NCI-H1417 treated with DMSO at 0.1 percent for 48 hours (cell line): ENCODE measurements around the gene STAT3.
"Not testable (repeated sequence)": the region's sequence is repeated elsewhere in the genome, so short reads cannot be mapped to it uniquely, and the experiment has no call there.

Experiments used
- DNase-seq: peaks from one replicate; lab custom pipeline; 2025; lab: John Stamatoyannopoulos, UW

STAT3 gene

GRCh38 chr17:42408061-42408460 lies 19.8 kb upstream of the STAT3 start:
- no peak for DNase-seq

GRCh38 chr17:42407289-42407836 lies 19.1 kb upstream of the STAT3 start:
- no peak for DNase-seq

DNA sequence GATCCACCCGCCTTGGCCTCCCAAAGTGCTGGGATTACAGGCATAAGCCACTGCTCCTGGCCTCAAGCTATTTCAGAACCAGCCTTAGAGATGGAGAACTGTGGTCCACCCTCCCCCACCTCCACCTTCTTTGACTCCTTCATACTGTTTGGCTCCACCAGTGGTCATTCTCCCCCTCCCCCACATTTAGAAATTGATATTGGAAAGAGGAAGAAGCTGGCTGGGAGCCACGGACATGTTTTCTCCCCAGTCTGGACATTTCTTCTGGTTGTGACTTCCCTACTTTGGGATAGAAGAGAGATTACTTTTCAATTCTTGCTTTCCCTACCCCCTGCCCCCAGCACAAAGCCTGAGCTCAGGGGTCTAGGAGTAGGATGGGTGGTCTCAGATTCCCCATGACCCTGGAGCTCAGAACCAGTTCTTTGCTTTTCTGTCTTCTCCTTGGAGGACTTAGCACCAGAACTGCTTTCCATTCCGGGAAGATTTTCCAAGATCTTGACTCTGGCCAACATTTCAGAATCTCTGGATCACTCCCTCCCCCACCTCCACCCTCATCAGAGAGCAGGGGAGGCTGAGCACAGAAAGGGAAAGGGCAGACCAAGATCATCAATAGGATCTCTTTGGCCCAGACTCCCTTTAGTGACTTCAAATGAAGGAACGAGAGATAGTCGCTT lies 18.5 kb upstream of the STAT3 start:
- no peak for DNase-seq

DNA sequence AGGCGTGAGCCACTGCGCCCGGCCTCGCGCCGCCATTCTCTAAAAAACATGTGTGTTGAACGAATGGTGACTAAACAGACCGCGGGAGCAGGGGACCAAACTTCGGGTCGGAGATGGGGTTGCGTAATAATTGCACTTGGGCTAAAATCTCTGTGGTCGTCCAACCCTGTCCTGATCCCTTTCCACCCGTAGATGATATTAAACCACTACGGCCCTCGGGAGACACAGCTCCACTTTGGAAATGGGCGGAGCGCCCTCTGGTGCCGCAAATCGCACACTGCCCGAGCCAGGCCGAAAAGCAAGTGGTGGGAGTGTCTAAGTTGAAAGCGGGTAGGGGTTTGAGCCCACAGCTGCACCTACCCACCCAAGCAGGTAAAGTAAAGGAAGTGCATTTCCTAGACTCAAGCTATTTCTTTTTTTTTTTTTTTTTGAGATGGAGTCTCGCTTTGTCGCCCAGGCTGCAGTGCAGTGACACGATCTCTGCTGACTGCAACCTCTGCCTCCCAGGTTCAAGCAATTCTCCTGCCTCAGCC lies 17.8 kb upstream of the STAT3 start:
- DNase-seq = no peak

GRCh38 chr17:42405076-42405475 lies 16.8 kb upstream of the STAT3 start:
- no peak for DNase-seq

GRCh38 chr17:42404326-42405055 lies 16.2 kb upstream of the STAT3 start:
- DNase-seq = no peak

GRCh38 chr17:42403150-42403549 lies 14.9 kb upstream of the STAT3 start:
- DNase-seq = no peak

GRCh38 chr17:42402117-42402516 lies 13.9 kb upstream of the STAT3 start:
- no peak for DNase-seq

GRCh38 chr17:42400844-42401375 lies 12.7 kb upstream of the STAT3 start:
- DNase-seq = not testable (repeated sequence)

- DNase-seq = no peak
These were observed 12.0 kb upstream of the STAT3 start for GRCh38 chr17:42399948-42400843.

DNA sequence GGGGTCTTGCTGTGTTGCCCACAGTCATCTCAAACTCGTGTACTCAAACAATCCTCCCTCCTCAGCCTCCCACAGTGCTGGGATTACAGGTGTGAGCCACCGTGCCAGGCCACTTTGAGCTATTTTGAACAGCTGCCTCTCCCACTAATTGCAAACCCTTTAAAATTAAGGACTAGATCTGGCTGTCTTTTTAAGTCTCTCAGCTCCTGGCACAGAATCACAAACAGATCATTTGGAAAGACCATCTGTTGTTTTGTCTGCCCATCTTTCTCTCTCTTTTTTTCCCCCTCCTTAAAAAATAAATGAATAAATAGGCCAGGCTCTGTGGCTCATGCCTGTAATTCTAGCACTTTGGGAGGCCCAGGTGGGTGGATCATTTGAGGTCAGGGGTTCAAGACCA lies 10.9 kb upstream of the STAT3 start:
- no peak for DNase-seq

DNA sequence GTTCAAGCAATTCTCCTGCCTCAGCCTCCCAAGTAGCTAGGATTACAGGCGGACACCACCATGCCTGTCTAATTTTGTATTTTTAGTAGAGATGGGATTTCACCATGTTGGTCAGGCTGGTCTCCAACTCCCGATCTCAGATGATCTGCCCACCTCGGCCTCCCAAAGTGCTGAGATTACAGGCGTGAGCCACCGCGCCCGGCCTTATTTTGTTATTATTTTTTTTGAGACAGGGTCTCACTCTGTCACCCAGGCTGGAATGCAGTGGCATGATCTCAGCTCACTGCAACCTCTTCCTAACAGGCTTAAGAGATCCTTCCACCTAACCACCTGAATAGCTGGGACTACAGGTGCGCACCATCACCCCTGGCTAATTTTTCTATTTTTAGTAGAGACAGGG lies 7.4 kb upstream of the STAT3 start:
- DNase-seq = not testable (repeated sequence)

GRCh38 chr17:42394838-42395237 lies 6.6 kb upstream of the STAT3 start:
- DNase-seq = no peak

DNA sequence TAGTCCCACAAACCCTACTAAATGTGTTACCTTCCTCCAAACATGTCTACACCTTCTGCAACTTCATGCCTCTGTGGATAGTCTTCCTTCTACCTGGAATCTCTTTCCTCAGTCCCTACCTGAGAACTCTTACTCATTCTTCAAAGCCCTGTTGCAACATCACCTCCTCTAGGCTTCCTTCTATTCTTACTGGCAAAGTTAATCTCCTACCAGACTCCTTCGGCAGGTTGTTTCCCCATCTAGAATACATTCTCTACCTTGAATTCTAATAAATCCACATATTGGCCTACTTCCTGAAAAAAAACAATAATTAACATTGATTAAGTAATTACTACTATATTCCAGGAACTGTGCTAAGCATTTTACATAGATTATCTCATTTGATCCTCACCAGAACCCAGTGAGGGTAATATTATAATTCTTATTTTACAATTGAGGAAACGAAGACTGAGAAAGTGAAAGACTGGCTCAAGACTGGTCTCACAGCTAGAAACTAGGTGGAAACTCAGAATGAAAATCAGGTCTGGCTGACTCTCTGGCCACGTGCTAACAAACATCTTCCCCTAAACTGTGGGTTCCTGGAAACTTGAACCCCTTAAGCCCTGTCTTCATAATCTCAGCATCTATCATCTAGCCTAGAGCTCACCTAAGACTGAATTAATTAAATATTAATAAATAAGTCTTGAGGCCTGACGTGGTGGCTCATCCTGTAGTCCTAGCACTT lies 4.6 kb upstream of the STAT3 start:
- no peak for DNase-seq

GRCh38 chr17:42391439-42391838 lies 3.2 kb upstream of the STAT3 start:
- DNase-seq = not testable (repeated sequence)

DNA sequence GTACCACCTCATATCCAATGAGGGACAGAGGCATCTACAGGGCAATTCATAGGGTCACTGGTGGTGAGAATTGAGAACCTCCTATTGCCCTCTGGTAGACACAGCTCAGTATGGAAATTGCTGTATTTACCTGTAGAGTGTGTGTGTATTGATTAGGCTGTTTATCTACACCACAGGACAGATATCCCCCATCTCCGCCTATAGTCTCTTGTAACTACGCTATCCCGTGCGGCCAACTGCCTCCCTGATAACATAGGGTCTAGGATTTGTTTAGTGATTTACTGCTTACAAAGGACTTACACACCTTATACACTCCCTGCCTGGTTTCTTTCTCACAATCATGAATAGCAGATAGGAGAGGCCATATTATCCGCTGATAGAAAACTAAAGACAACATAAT lies 1.7 kb upstream of the STAT3 start:
- DNase-seq = no peak

GRCh38 chr17:42389135-42389417 lies 834 bp upstream of the STAT3 start:
- no peak for DNase-seq

GRCh38 chr17:42387661-42388380 lies 421 bp downstream of the STAT3 start:
- peak; percentile 7 for DNase-seq

GRCh38 chr17:42386777-42387657 lies 1.2 kb downstream of the STAT3 start:
- no peak for DNase-seq

DNA sequence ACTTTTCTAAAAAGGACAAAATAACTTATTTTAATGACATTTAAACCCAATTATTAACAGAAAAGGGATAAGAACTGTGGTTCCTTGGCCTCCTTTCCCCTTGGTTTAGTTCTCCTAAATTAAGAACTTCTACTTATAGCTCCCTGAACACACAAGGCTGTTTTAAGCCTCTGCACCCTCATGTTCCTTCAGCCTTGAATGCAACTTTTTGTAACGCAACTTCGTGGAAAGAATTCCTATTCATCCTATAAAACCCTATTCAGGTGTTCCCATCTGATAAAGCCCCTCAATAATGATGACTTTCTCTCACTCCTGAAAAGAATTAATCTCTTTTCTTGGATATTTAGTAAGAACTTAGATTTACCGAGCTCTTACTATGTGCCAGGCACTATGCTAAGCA lies 6.3 kb downstream of the STAT3 start:
- DNase-seq = no peak
